Stimulated activated CD8-positive, alpha-beta memory T cell treated with anti-CD3 and anti-CD28 coated beads, Interleukin-7, amount 100 ng/mL, for 24 hours (primary cell): ENCODE results near the gene NOTCH1.

ENCODE experiments used
- DNase-seq: peaks from one replicate; pipeline ENCODE4 v3.0.0-alpha.2; 2020; ENCODE audit warnings: low read depth

The NOTCH1 gene

DNA sequence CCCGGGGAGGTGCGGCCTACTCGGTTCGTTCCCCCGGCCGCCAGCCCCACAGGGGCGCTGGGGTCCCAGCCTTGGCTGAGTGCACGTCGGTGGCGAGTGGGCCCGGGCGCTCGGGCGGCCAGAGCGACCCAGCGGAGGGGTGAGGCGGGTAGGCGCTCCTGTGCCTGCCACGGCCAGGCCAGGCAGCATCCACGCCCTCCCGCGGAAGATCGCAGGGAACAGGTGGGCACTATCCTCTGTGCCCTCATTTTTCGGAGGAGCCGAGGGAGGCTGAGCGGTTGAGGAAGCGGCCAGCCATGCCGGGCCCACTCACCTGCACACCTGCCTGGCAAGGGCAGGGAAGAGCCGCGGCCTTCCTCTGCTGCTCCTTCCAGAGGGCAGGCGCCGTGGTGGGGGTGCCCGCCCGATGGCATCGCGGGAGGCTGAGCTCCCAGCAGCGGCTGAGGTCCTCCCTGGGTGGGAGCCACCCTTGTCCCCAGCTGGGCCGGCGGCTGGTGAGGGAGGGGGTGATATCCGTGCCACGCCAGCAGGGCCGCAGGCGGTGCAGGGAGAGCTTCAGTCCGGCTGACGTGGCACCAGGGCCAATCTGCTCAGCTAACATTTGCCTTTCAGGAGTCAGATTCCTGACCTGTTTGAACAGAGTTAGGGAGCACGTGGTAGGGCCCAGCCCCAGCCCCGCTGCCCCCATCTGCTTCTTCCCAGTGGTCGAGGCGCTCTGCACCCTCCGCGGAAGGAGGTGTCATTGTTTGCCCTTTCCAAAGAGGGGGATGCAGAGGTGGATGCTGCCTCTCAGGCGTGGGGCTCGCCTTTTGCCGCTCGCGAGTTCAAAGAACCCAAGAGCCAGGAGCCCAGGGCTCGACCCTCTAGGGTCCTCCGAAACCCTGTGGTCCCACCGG, 61.4 kb downstream of the NOTCH1 start:
- DNase-seq = no peak

DNA sequence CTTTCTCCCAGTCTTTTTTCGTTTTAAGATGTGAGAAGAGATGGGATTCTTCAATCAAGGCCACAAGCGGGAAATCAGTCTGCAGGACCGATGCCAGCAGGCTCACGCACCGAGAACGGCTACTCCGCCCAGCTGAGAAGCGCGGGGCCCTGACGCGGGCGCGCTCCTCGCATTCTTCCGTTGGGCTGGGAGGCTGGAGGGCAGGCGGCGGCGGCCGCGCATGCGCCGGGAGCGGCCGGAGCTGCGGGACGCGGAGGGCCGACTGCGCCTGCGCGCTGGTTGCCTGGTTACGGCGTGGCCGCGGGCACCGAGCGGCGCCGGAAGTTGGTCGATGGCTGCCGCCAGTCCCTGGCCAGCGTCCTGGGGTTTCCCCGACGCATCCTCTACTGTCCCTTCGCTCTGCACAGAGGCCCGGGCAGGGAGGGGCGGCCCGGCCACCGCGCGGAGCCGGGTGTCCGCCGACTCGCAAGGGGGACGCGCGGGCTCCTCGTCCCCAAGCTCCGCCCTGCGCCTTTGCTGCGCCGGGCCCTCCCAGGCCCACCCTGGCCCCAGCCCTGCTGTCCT, 62.2 kb downstream of the NOTCH1 start:
- DNase-seq = peak; percentile 91

DNA sequence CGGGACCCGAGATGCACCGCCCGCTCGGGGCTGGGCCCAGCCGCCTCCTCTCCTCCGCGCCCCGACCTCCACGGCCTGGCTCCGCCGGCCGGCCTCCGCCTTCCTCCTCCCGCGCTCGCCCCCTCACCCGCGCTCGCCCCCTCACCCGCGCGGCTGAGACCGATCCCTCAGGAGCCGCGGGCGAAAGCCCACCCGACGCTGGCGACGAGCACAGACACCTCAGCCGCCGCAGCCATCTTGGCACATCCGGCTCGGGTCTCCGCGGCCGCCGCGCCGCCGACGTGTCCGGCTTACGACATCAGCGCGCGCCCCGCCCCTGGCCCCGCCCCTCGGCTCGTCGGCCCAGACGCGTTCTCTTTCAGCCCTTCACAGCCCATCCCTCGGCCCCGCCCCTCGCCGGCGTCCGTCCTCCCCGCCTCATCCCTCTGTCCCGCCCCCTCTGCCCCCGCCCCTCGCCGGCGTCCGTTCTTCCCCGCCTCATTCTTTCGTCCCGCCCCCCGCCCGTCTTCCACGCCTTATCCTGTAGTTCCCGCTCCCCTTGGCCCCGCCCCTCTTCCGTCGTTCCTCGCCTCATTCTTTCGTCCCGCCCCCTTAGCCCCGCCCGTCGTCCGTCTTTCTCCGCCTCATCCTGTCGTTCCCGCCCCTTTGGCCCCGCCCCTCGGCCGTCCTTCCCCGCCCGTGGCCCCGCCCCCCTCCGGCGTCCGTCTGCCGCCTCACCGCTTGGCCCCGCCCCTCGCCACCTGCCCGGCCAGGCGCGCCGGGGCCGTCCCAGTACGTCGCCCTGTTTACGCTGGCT, 62.9 kb downstream of the NOTCH1 start, which contains the start of gene SEC16A:
Gene SEC16A, minus strand, starts transcription at position 248 of the 796 bp plus-strand sequence. CDS start 5,425 bp downstream, outside the sequence.
- DNase-seq = peak; percentile 99

DNA sequence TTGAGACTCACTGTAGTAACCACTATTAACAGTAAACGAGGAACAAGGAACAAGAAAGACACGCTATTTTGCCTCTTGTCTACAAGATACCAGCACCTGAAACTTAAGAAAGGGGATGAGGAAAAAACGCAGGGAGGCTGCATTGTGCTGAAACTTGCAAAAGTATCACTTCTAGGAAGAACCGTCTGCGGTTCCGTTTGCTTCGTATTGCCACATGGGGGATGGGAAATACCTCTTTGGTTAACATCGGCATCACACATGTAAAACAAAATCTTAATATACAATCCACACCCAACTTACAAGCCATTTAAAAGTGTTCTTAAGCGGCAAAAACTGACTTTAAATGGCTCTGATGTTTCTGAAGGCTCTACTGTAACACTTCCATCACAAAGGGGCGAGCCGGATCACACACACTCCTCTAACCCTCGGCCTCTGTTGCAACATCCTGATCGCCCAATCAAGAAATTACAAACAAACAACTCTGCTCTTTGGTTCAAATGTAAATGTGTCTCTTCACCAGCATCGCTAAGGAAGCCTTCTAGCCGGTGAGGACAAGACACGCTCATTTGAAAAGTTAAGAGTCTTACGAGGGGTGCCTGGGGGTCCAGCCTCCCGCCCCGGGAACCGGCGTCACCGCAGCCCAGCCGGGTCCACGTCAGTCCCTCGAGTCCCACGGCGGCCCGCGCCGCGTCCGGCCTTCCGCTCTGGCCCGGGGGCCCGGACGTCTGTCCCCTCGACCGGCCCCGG, 63.6 kb downstream of the NOTCH1 start:
- DNase-seq = no peak

DNA sequence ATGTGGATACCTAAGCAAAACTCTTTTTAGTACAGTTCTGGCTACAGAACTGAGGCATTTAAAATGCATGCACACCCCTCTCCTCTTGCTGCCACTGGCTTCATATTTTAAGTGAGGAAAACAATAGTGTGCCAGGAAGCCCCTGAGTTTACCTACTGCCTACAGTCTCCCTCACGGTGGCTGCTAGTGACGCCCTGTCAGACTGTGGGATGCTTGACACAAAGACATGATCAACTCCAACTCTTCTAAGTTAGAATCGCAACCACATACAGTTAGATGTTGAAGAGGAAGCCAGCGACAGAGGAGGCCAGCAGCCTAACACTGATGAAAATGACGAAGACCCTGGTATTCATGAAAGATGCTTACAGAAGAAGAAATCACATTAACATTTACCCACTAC, 64.3 kb downstream of the NOTCH1 start:
- no peak for DNase-seq

DNA sequence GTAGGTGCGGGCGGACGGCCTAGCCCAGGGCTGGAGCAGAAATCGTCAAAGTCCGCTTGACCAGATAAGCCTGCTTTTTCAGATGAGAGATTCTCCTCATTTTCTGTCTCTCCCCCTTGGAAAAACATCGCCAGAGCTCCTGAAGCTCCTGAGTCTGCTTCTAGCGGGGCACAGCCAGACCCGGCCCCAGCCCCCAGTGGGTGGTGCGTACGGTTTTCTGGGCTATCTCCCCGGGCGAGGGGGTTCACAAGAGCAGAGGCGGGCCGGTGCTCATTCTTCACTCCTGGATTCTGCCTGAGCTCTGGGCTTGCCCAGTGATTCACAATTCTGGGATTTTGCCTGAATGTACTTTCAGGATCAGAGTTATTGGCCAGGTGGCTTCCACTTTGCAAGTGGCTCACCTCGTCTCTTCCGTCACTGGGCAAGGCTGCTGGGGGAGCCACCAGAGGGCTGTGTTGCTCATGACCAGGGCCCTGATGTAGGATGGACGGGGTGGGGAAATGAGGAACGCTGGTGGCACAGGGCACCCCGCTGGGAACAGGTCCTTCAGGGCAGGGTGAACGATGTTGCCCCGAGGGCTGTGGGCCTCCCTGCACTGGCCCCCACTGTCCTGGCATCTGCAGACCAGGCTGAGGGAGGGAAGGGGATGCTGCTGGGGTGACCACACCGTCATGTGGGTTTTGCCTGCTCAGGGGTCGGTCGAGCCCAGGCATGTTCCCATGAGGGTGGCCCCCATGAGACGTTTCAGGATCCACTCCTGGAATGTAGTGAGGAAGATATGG, 69.3 kb downstream of the NOTCH1 start:
- DNase-seq = no peak

DNA sequence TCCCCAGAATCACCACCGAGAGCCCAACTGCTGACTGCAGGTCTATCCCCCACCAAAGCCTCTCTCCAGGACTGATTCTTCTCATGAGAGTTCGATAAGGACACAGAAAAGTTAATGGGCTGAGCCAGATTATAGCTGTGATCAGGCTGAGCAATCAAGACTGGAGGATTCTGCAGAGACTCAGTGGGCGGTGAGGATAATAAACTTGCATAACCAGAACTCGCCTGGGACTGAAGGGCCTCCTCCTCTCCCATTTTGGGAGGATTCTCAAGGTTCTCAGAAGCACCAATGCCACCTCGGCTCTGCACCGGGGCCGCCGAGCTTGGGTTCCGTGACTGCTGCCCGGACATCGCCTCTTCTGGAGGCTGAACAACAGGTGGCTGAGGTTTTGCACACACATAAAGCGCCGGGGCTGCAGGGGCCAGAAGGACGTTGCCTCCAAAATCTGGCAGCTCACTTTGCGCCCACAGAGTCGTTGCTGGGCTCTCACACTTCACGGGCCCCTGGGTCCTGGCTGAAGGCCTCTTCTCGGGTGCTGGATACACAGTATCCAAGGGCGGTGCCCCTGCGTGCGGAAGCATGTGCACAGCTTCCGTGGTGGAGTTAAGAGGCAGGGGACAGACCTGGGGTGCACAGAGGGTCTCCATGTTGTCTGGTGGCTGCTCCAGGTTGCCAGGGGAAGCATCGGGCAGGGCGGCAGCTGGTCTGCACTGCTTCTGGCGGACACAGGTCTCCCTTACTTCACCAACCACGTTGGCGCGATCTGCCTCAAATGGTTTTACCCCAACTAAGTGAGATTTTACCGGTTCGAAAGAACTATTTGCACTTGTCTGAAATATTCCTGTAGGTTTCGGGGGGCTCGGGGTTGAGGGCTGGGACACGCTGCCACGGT, 70.6 kb downstream of the NOTCH1 start:
- DNase-seq = no peak

DNA sequence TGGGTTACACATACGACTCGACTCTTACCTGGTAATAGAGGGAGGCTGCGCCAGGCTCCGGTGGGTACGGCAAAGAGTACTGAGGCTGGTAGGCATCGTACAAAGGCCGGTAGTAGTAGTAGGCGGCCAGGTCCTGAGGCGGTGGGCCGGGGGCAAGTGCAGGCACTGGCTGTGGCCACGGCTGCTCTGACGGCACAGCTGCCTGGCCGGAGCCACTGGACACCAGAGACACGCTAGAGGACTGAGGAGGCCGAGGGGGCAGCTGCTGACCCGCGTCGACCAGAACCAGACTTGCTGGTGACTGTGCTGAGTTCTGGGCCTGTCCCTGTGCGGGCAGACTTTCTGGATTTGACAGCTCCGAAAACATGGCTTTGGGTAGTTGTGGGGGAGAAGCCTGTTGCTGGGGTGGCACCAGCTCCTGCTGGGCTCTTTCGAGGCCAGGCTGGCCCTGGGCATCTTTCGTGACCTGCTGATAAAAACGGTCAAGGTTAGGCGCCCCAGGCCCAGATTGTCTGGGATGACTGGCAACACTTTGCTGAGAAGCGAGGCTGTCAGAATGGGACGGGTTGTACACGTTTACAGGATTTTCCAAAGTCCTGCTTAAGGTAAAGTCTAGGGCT, 71.7 kb downstream of the NOTCH1 start:
- DNase-seq = no peak

DNA sequence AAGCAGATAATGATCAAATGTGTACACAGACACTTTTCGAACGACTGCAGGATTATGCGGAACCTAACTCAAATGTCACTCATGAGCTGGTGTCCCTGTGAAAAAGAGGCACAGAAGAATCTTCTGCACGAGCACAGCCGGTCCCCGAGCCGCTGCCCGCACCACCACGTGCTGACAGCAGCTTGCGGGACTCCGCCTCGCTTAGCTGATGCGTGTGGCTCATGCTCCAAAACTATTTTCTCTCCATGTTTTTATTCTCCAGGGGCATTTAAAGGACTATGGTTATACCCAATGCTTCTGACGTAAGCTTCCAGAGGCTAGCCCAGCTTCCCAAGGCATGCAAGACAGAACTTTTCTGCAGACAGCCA, 72.5 kb downstream of the NOTCH1 start:
- no peak for DNase-seq

DNA sequence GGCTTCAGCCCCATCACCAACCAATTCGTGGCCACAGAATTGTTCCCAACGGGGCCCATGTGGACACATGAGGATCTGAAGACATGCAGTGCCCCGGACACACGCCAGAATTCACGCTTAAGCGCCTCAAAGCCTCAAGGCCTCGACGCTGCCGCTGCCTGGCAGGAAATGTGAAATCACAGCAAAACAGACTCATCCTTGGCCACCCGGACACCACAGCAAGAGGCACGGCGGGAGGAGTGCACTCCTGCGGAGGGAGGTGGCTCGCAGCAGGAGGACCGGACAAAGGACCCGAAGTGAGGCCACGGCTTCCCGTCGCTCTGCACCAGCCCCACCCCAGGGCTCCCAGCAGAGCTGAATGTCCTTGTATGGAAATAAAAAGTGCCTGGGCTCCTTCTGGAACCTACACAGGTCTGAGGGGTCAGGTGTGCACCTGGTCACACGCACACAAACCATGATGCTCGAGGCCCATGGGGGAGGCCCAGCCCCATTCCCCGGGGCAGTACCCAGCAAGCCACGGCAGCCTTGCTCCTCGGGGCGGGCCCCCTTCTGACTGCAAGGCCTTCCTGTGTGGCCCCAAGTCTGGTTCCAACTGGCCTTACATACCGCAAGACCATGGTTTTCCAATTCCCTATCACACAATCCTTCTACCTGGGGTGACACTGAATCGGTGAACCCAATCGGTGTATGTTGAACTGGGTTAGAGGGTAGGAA, 73.1 kb downstream of the NOTCH1 start:
- no peak for DNase-seq

DNA sequence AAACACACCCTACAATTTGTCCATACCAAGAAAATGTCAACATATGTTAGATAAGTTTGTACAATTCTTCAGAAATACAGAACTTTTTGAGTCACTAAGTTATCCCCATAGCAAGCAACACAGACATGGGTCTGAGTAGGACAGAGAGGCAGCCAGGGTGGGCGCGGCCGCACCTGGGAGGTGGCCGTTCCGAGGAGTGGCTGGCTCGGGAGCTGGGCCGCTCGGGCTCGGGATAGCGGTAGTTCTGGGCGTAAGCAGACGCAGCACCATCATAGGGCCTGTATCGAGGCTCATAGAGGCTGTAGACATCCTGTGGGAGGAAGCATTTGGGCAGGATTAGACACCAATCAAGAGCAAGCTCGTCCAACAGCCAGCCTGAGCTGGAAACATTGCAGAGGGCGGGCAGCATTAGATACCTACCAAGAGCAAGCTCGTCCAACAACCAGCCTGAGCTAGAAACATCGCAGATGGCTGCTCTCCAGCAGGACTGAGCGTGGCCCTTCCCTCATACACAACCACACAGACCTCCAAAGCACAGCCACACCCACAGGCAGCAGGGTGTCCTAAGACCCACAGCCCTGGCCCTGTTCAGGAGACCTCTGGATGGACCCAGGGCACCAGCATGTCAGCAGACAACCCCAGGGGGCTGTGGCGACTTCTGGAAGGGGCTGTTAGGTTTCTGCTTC, 73.9 kb downstream of the NOTCH1 start:
- no peak for DNase-seq

DNA sequence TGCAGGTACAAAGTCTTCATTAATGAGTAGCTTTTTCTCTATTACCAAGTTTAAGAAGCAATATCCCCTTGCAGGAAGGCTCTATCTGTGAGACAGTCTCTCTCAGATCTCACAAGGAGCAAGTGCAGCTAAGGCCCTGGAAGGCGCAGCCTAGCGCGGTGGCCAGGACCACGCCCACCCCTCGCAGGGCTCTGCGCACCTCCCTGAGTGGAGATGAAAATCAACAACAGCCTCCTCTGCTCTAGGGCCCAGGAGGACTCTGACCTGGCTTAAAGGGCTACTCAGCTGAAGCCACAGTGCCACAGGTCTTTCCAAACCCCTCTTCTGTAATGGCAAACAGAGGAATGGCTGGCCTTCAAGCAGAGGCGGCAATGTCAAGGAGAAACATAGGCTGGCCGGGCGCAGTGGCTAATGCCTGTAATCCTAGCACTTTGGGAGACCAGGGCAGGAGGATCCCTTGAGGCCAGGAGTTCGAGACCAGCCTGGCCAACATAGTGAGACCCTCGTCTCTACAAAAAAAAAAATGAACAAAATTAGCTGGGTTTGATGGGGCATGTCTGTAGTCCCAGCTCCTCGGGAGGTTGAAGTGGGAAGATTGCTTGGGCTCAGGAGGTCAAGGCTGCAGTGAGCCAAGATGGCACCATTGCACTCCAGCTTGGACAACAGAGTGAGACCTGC, 74.9 kb downstream of the NOTCH1 start:
- DNase-seq = no peak

DNA sequence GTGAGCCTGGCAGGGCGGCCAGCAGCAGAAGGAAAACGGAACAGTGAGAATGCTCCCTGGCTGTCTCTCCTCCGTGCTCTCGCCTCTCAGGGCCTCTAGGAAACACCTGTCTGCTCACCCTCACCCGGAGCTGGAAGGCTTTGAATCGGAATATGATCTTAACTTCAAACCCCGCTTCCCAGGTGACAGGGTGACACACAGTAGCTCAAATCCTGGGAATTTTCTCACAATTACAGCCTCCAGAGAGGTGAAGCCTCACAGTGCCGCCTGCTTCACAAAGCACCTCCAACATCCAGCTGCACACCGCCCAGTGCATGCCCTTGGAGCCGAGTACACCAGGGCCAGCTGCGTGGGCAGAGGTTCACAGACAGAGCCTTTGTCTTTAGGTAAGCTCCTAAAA, 75.5 kb downstream of the NOTCH1 start:
- DNase-seq = no peak

DNA sequence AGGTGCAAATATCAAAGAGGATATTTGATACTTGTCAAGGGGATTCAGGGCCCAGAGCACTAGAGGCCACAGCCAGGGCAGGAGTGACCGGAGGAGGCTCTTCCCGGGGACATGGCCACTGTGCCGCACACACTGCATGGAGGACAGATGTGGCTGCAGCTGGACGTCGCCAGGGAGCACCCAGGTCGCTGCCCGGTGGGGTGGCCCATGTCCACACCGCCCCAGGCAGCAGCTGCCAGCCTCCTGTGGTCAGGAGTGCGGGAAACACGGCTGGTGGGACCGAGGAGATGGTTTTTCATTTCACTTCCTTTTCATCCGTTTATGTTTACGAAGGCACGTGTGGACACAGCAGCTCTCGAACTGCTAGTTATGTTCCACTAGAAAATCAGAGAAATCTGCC, 78.1 kb downstream of the NOTCH1 start:
- no peak for DNase-seq

DNA sequence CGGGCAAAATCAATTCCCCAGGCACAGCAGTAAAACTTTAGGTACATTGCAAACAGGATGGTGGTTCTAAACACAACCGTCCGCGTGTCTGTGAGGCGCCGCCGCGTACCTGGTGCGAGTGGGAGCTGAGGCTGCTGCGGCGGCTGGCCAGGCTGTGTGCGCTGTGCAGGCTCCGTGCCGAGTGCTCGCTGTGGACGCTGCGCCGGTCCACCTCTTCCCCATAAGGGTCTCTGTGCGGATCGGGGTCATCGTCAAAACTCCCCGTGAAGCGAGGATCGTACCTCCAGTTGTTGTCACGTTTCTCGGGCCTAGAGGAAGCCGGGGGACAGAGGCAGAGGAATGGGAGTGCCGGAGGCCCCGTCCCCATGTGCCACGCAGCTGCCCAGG, 79.7 kb downstream of the NOTCH1 start:
- no peak for DNase-seq

DNA sequence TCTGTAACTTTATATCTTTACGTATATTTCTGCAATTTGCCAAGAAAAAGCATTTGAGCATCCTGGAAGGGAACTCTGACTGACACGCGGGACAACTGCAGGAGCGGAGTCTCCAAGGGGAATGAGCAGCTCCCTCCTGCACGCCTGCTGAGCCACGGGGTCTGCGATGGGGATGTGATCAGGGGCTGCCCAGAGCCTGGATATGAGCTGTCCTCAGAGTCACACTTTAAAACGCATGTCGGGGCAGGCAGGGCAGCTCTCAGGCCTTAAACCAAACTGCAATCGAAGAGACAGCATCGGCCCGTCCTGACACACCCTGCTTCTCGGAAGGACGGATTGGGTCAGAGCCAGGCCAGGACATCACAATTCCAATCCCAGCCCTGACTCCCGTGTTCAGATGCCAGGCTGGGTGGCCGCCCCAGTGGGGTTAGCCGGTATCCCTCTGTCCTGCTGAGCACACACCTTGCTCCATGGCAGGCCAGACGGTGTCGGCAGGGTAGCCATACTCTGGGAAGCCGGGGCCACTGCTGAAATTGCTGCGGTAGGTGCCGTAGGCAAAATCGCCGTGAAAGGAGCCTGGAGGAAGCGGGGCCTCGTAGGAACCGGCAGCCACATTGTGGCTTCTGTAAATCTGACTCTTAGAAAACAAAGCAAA, 80.2 kb downstream of the NOTCH1 start:
- DNase-seq = no peak

DNA sequence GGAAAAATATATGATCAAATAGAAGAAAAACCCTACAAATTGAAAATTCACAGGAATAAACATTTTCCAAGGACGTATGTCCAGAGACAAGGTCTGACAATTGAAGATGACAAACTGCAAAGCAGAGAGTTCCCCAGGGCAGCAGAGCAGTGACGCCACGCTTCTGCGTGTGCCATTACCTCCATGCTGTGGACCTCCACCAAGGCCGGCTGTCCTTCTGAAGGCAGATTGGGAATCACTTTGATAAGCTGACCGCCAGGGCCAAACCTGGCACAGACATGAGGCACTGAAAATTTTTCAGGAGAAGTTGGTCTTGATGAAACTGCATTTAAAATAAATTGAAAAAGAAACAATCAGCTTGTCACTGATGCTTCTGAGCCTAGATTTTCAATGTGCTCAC, 81.6 kb downstream of the NOTCH1 start:
- no peak for DNase-seq

DNA sequence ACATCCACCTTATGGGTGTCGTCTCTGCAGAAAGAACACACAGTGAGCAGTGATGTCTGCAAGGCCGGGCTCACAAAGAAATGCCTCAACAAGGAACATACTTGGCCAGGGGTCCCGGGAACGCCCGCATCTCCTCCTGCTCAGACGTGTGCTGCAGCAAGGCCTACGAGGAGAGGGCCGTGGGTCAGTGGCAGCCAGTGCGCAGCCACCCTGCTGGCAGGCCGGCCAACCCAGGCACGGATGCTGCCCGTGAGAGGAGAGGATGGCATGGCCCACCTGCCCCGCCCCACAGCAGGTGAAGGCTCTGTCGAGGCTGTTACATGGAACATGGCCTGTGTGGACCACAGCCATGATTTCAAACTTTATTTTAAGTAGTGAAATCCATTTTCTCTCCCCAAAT, 82.3 kb downstream of the NOTCH1 start:
- DNase-seq = no peak
